Muscle of leg (tissue), 11 donors: ENCODE results near the gene C13orf46. TPM values are rescaled to one million over a fixed set of nuclear protein-coding genes. Genes with fewer than 3 reads are reported as not detected.

ENCODE experiments used
- DNase-seq: peaks from one replicate; pipeline ENCODE4 v3.0.0; 2013
- H3K27ac ChIP-seq: one replicate; pipeline ENCODE4 v1.5.1; 2013; ENCODE audit warnings: mild to moderate bottlenecking, low read length, control low read depth
- H3K27me3 ChIP-seq: one replicate; pipeline ENCODE4 v1.6.1; 2013; ENCODE audit warnings: low read length; ENCODE audit not compliant: control insufficient read depth, insufficient read depth
- H3K36me3 ChIP-seq: one replicate; pipeline ENCODE4 v1.6.1; 2013; ENCODE audit warnings: low read length; ENCODE audit not compliant: control insufficient read depth, insufficient read depth
- H3K4me1 ChIP-seq: one replicate; pipeline ENCODE4 v1.6.1; 2013; ENCODE audit warnings: low read length; ENCODE audit not compliant: control insufficient read depth, insufficient read depth
- H3K4me3 ChIP-seq: one replicate; pipeline ENCODE4 v1.5.1; 2013; ENCODE audit warnings: low read length, control low read depth
- H3K9me3 ChIP-seq: replicated peaks from 2 replicates; pipeline ENCODE4 v1.6.1; 2013; ENCODE audit warnings: low read depth, low read length; ENCODE audit not compliant: control insufficient read depth
- WGBS: methylation state at CpG from one replicate; pipeline ENCODE4 v1.1.5; 2013; ENCODE audit warnings: missing lambda C conversion rate; ENCODE audit not compliant: insufficient coverage; 5-methylcytosine and 5-hydroxymethylcytosine counted together
- polyA plus RNA-seq, 8 donors: library from polyadenylated mRNA; unstranded; fragments of 120-200 nt; gene quantifications; one replicate each; pipeline versions ENCODE4 v1.2.1 to v1.2.3, GENCODE V29; 2013; ENCODE audit warnings: inconsistent platforms in 1 of 8, low replicate concordance in 1 of 8; ENCODE audit not compliant: insufficient read length in 8 of 8, insufficient read depth in 1 of 8
- total RNA-seq: library from RNA; stranded (reverse); fragments of 120-200 nt; gene quantifications from one replicate; pipeline ENCODE4 v1.2.4, GENCODE V29; 2013

The C13orf46 gene
- total and polyA plus RNA-seq, 9 donors: 0.09 to 0.56 (median 0.28) TPM

- H3K36me3 ChIP-seq: no peaks in the 10 kb centered on the region
- peaks cover 10% of the 10 kb centered on the region for H3K9me3 ChIP-seq
- H3K27ac ChIP-seq: no peak overlapping the region
- no peak for DNase-seq
- WGBS: 77% methylated on average over 15 of the region's 20 CpGs
- H3K27me3 ChIP-seq: no peaks in the 10 kb centered on the region
- H3K4me1 ChIP-seq: peaks cover 10% of the 10 kb centered on the region
- H3K4me3 ChIP-seq: no peak overlapping the region
These were observed 19.6 kb downstream of the C13orf46 start for GRCh38 chr13:113954046-113954835.

GRCh38 chr13:113953561-113953960, 20.3 kb downstream of the C13orf46 start:
- Histone ChIP-seq H3K4me3 (no peak overlapping the region), H3K9me3 (peaks cover 3% of the 10 kb centered on the region), H3K27me3 (no peaks in the 10 kb centered on the region), H3K4me1 (peaks cover 10% of the 10 kb centered on the region), H3K36me3 (no peaks in the 10 kb centered on the region), H3K27ac (no peak overlapping the region)
- 88% methylated on average over 15 of the region's 16 CpGs for WGBS
- no peak for DNase-seq

- Histone ChIP-seq H3K4me1 (peaks cover 10% of the 10 kb centered on the region), H3K9me3 (peaks cover 2% of the 10 kb centered on the region)
These were observed 20.8 kb downstream of the C13orf46 start for GRCh38 chr13:113952983-113953520.

GRCh38 chr13:113952151-113952982, 21.5 kb downstream of the C13orf46 start:
- WGBS: 87% methylated on average over 40 of the region's 42 CpGs
- Histone ChIP-seq H3K27me3 (no peaks in the 10 kb centered on the region), H3K36me3 (no peaks in the 10 kb centered on the region), H3K4me1 (peaks cover 10% of the 10 kb centered on the region), H3K4me3 (no peak overlapping the region), H3K27ac (no peak overlapping the region), H3K9me3 (peaks cover 2% of the 10 kb centered on the region)
- DNase-seq: no peak

More at GRCh38 chr13:113952983-113953520, 20.8 kb downstream of the C13orf46 start:
- no peak for DNase-seq
- no peak overlapping the region for H3K4me3 ChIP-seq
- WGBS: 97% methylated on average over 13 of the region's 18 CpGs
- H3K36me3 ChIP-seq: no peaks in the 10 kb centered on the region
- H3K27ac ChIP-seq: no peak overlapping the region
- H3K27me3 ChIP-seq: no peaks in the 10 kb centered on the region

DNA sequence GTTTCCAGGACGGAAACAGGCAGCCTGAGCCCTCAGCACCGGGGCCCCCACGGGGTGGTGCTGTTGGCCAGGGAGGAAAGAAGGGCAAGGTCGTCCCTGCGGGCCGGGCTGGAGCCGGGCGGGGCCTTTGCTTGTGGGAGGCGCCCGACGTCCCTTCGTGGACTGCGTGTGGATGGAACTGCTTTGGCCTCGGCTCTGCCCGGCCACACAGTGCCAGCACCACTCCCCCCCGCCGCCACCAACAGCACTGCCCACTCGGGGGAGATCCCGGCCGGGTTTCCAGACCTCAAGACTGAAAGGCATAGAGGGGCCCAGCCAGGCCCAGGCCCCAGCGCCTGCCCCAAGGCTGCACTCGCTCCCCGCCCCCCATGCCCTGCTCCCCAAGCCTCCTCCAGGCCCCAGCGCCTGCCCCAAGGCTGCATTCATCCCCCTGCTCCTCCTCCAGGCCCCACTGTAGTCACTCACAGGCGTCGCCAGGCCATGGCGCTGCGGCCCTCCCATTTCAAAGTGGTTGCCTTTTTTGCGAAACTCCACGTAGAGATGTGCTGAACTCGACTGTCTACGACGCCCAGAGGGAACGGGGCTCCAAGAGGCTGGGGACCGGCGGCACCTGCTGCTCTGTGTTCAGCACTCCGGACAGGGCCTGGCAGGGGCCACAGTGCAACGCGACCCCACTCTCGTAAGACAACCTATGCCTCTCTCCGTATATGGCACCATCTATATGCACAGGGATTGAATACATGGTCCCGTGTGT, 22.5 kb downstream of the C13orf46 start:
- Histone ChIP-seq H3K36me3 (no peaks in the 10 kb centered on the region), H3K4me1 (peaks cover 14% of the 10 kb centered on the region), H3K27me3 (no peaks in the 10 kb centered on the region), H3K9me3 (peaks cover 2% of the 10 kb centered on the region), H3K27ac (no peak overlapping the region), H3K4me3 (no peak overlapping the region)
- WGBS: 22% methylated on average over 33 of the region's 42 CpGs
- peak; percentile 83 for DNase-seq

DNA sequence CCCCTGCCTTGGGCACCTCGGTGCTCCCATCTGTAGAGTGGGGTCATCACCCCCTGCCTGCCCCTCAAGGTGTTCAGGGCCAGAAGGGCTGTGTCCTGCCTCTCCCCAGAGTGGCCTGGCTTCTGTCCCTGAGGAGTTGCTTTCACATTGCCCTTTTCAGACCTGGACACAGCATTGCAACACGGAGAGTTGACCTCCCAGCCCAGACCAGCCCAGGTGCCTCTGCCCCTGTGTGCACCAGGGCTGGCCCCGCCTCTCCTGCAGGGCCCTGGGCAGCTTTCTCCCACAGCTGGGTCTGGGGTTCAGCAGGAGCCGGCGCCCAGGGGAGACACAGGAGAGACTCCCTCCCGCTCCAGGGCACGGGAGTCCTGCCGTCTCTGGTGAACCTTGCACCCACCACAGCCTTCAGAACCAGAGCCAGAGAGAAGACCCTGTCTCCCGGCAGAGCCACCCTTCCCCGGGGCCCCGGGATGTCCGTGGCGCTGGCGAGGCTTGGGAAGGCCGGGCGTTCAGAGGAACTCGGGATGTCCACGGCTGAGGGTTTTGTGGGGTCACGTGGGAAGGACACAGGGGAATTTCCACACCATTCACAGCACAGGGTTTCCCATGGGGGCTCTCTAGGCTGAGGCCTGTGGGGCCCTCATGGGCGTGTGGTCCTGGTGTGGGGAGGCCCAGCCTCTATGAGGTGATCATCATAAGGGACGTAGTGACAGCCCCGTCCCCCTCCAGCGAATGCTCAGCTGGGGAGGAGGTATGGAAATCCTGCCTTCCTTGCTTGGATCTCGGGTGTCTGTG, 23.2 kb downstream of the C13orf46 start:
- no peak for DNase-seq
- WGBS: 68% methylated on average over 11 of the region's 24 CpGs
- Histone ChIP-seq H3K27ac (no peak overlapping the region), H3K4me1 (peaks cover 14% of the 10 kb centered on the region), H3K9me3 (no peaks in the 10 kb centered on the region), H3K4me3 (no peak overlapping the region), H3K27me3 (no peaks in the 10 kb centered on the region), H3K36me3 (no peaks in the 10 kb centered on the region)

DNA sequence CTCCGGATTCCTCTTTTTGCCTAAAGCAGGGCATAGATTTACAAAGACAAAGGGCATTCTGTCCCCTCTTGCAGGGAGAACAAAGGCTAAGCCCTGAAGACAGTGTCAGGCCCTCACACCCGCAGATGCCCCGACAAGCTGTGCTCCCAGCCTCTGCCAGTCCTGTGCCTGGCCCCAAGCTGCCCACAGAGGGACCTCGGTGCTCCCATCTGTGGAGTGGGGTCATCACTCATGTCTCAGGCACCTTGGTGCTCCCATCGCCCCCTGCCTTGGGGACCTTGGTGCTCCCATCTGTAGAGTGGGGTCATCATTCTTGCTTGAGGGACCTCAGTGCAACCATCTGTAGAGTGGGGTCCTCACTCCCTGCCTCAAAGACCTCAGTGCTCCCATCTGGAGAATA, 24.3 kb downstream of the C13orf46 start:
- H3K36me3 ChIP-seq: no peaks in the 10 kb centered on the region
- H3K4me1 ChIP-seq: peaks cover 14% of the 10 kb centered on the region
- WGBS: 93% methylated on average over 4 of the region's 5 CpGs
- no peak for DNase-seq
- H3K27ac ChIP-seq: no peak overlapping the region
- H3K4me3 ChIP-seq: no peak overlapping the region
- H3K9me3 ChIP-seq: no peaks in the 10 kb centered on the region
- no peaks in the 10 kb centered on the region for H3K27me3 ChIP-seq

DNA sequence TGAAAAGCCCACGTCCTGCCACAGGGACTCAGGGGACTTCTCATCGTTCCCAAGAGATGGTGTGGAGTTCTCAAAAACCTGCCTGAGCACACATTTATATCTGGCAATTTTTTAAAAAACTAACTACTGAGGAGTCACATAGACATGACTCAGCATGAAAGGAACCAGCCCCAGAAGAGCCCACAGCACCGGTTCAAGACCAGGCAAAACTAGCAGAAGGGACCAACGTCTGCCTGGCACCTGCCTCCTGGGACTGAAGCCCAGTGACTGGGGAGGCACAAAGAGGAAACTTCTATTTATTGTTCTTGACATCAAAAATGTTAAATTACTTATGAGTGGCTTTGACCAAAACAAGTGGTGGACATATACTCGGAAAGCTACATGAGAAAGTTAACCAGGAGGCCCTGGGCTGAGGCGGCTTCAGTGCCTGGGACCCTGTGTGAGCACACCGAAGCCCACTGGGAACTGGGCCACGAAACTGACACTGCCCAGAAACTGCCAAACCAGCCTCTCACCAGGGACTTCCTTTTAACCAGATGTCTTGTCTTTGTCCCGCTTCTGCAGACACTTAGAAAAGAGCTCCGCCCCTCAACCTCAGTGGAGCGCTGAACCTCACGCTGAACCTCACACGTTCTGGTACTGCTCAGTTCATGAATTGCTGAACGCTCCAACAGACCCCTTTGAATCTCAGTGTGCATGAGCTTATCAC, 25.7 kb downstream of the C13orf46 start:
- peaks cover 14% of the 10 kb centered on the region for H3K4me1 ChIP-seq
- no peak for DNase-seq
- H3K36me3 ChIP-seq: no peaks in the 10 kb centered on the region
- no peak overlapping the region for H3K4me3 ChIP-seq
- 66% methylated on average over 12 of the region's 14 CpGs for WGBS
- H3K27me3 ChIP-seq: no peaks in the 10 kb centered on the region
- no peaks in the 10 kb centered on the region for H3K9me3 ChIP-seq
- H3K27ac ChIP-seq: no peak overlapping the region
